ENCODE measurements around the gene RIMBP2. TPM values are rescaled to one million over a fixed set of nuclear protein-coding genes. Genes with fewer than 3 reads are reported as not detected.

The RIMBP2 gene
- polyA plus RNA-seq, 1 of the 3 experiments (the other 2 are of a cell fraction): 0.90 TPM

DNA sequence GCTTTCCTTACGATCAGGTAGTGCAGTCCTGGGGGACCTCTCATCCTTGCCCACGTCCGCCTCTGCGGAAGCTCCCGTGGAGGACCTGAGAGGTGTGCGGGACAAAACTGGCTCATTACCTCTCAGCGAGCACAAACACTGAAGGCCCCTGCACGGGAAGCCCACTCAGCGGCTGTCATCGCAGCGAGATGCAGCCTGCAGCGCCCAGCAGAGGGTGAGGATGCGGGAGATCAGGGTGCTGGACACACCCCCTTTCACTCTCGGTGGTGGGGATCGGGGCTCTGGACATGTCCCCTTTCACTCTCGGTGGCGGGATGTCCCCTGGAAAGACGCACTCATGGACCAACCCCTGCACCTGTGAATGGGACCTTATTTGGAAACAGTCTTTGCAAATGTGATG lies 266.8 kb downstream of the RIMBP2 start:
- Histone ChIP-seq H3K9me3 (no peaks in the 10 kb centered on the region), H4K20me1 (ENCODE audit: insufficient read depth) (no peaks in the 10 kb centered on the region), H3F3A (replicated peaks; ENCODE audit: insufficient read depth) (no peaks in the 10 kb centered on the region), H3K4me3 (ENCODE audit: low read depth in 2 of 2, low read length in 1 of 2) (no peak overlapping the region), H3K79me2 (ENCODE audit: insufficient read depth) (no peaks in the 10 kb centered on the region), H3K27ac (ENCODE audit: low read depth in 2 of 2, low read length in 1 of 2) (no peak overlapping the region; a peak in 1 of 4 replicates), H3K9me2 (no peaks in the 10 kb centered on the region), H2AFZ (ENCODE audit: low read depth) (no peak overlapping the region), H3K36me3 (replicated peaks in 1 of 2; ENCODE audit: control insufficient read depth in 1 of 2, insufficient read depth in 2 of 2, low read length in 1 of 2) (peaks cover 0 to 4% of the 10 kb centered on the region in 2 experiments), H3K9ac (no peak overlapping the region), H3K4me2 (no peak overlapping the region), H3K27me3 (ENCODE audit: insufficient read depth) (no peaks in the 10 kb centered on the region), H3K4me1 (ENCODE audit: control insufficient read depth in 1 of 2, insufficient read depth in 2 of 2, low read depth in 1 of 2, low read length in 1 of 2) (no peaks in the 10 kb centered on the region)
- DNase-seq: no peak
- POLR2A ChIA-PET: no interaction called here
- WGBS (ENCODE audit: low lambda C conversion rate): 56% methylated on average over 6 of the region's 18 CpGs
- no peak for TF ChIP-seq MEF2A (IDR thresholded peaks at IDR 0.05; ENCODE audit: borderline replicate concordance, low read depth)
- no peak for TF ChIP-seq JUND (IDR thresholded peaks at IDR 0.05)
- no peak for TF ChIP-seq ELF1 (IDR thresholded peaks at IDR 0.05)
- TF ChIP-seq RCOR1 (IDR thresholded peaks at IDR 0.05; ENCODE audit: low read length): no peak
- TF ChIP-seq, protein P1, sequence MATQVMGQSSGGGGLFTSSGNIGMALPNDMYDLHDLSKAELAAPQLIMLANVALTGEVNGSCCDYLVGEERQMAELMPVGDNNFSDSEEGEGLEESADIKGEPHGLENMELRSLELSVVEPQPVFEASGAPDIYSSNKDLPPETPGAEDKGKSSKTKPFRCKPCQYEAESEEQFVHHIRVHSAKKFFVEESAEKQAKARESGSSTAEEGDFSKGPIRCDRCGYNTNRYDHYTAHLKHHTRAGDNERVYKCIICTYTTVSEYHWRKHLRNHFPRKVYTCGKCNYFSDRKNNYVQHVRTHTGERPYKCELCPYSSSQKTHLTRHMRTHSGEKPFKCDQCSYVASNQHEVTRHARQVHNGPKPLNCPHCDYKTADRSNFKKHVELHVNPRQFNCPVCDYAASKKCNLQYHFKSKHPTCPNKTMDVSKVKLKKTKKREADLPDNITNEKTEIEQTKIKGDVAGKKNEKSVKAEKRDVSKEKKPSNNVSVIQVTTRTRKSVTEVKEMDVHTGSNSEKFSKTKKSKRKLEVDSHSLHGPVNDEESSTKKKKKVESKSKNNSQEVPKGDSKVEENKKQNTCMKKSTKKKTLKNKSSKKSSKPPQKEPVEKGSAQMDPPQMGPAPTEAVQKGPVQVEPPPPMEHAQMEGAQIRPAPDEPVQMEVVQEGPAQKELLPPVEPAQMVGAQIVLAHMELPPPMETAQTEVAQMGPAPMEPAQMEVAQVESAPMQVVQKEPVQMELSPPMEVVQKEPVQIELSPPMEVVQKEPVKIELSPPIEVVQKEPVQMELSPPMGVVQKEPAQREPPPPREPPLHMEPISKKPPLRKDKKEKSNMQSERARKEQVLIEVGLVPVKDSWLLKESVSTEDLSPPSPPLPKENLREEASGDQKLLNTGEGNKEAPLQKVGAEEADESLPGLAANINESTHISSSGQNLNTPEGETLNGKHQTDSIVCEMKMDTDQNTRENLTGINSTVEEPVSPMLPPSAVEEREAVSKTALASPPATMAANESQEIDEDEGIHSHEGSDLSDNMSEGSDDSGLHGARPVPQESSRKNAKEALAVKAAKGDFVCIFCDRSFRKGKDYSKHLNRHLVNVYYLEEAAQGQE (IDR thresholded peaks at IDR 0.05; ENCODE audit: low read depth, low read length): no peak
- TF ChIP-seq, protein P2, sequence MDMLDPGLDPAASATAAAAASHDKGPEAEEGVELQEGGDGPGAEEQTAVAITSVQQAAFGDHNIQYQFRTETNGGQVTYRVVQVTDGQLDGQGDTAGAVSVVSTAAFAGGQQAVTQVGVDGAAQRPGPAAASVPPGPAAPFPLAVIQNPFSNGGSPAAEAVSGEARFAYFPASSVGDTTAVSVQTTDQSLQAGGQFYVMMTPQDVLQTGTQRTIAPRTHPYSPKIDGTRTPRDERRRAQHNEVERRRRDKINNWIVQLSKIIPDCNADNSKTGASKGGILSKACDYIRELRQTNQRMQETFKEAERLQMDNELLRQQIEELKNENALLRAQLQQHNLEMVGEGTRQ (IDR thresholded peaks at IDR 0.05; ENCODE audit: borderline replicate concordance, low read depth, low read length): no peak
- no peak for TF ChIP-seq ZBTB33 (IDR thresholded peaks at IDR 0.05; ENCODE audit: borderline replicate concordance, low read depth)
- no peak for TF ChIP-seq CHD2 (IDR thresholded peaks at IDR 0.05; ENCODE audit: low read length, partially characterized antibody)
- no peak for TF ChIP-seq MXI1 (IDR thresholded peaks at IDR 0.05; ENCODE audit: low read depth, low read length)
- no peak for TF ChIP-seq TEAD4 (IDR thresholded peaks at IDR 0.05; ENCODE audit: borderline replicate concordance, insufficient read depth)
- TF ChIP-seq NRF1 (IDR thresholded peaks at IDR 0.05; ENCODE audit: low read depth, low read length): no peak
- TF ChIP-seq, protein P3, sequence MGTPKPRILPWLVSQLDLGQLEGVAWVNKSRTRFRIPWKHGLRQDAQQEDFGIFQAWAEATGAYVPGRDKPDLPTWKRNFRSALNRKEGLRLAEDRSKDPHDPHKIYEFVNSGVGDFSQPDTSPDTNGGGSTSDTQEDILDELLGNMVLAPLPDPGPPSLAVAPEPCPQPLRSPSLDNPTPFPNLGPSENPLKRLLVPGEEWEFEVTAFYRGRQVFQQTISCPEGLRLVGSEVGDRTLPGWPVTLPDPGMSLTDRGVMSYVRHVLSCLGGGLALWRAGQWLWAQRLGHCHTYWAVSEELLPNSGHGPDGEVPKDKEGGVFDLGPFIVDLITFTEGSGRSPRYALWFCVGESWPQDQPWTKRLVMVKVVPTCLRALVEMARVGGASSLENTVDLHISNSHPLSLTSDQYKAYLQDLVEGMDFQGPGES (IDR thresholded peaks at IDR 0.05; ENCODE audit: low read depth, low read length): no peak
- no peak for TF ChIP-seq RAD21 (IDR thresholded peaks at IDR 0.05; ENCODE audit: low read length)
- TF ChIP-seq TCF12 (IDR thresholded peaks at IDR 0.05): no peak
- no peak for TF ChIP-seq EZH2phosphoT487 (IDR thresholded peaks at IDR 0.05; ENCODE audit: borderline replicate concordance, low read depth)
- TF ChIP-seq GATA2 (CRISPR knock-in tag; IDR thresholded peaks at IDR 0.05): no peak
- CTCF ChIA-PET: no interaction called here

All from SK-N-SH (cell line).